HepG2 (cell line): ENCODE data around the gene GSK3A. TPM values are rescaled to one million over a fixed set of nuclear protein-coding genes. Genes with fewer than 3 reads are reported as not detected.

Experiments used
- ATAC-seq: fragments of 200-7000 bp; cut with Tn5 transposase; 3 replicates; pipeline ENCODE4 v1.9.1; 2020; ENCODE audit warnings: mild to moderate bottlenecking, moderate library complexity
- BruUV-seq: library from RNA; stranded (reverse); fragments of 400-500 nt; replicated peaks from 2 replicates; lab custom pipeline; 2021; lab: Mats Ljungman, UMichigan
- CTCF ChIA-PET: fragments of 300-600 bp; formaldehyde crosslinking; extraction: SDS; loops from one replicate; lab custom pipeline; 2021; ENCODE audit warnings: low total read pairs, inconsistent platforms, low intra/inter-chr PET ratio; lab: Yijun Ruan, JAX
- POLR2A ChIA-PET: fragments of 350-600 bp; sonication (Branson Sonifier 250); formaldehyde crosslinking; loops from one replicate; lab custom pipeline; 2020; ENCODE audit warnings: antibody characterized with exemption, inconsistent platforms; lab: Yijun Ruan, JAX
- DNase-seq: peaks from one replicate; pipeline ENCODE4 v3.0.0-alpha.2; 2015; ENCODE audit warnings: low spot score
- FAIRE-seq: peaks from 3 replicates; lab custom pipeline; 2011; peaks lifted over from hg19 to GRCh38; lab: Jason Lieb, UNC
- H2AFZ ChIP-seq: one replicate; pipeline ENCODE4 v1.6.1; 2011; ENCODE audit warnings: low read length, inconsistent platforms
- H3K27ac ChIP-seq: fragments of 300-600 bp; 3 replicates; pipeline ENCODE4 v1.8.0; 2011; ENCODE audit warnings: mixed run types, mild to moderate bottlenecking, mixed read lengths, low read length, inconsistent platforms; ENCODE audit not compliant: insufficient read depth; ENCODE audit errors: extremely low read length
- H3K27me3 ChIP-seq, 2 experiments: fragments of 200-600 bp in 1 of 2; 2 replicates in 1 of 2; 3 replicates in 1 of 2; pipeline versions ENCODE4 v1.6.0 to v1.8.0; 2011; ENCODE audit warnings: low read length in 2 of 2, mild to moderate bottlenecking in 2 of 2, moderate library complexity in 2 of 2, inconsistent platforms in 1 of 2; ENCODE audit not compliant: insufficient read depth in 2 of 2, control insufficient read depth in 1 of 2
- H3K36me3 ChIP-seq, 2 experiments: fragments of 200-600 bp in 1 of 2; replicated peaks in 1 of 2; 2 replicates in 1 of 2; 3 replicates in 1 of 2; pipeline versions ENCODE4 v1.5.1 to v1.8.0; 2011; ENCODE audit warnings: low read length in 2 of 2, inconsistent platforms in 1 of 2; ENCODE audit not compliant: insufficient read depth in 2 of 2, control insufficient read depth in 1 of 2
- H3K4me1 ChIP-seq: 2 replicates; pipeline ENCODE4 v1.5.1; 2012; ENCODE audit warnings: low read length, inconsistent platforms; ENCODE audit not compliant: insufficient read depth
- H3K4me2 ChIP-seq: 2 replicates; pipeline ENCODE4 v1.6.0; 2011; ENCODE audit warnings: low read depth, low read length, inconsistent platforms
- H3K4me3 ChIP-seq, 3 experiments: fragments of 200-600 bp in 1 of 3; sonication (generic), shearing (Covaris generic) in 1 of 3; replicated peaks in 1 of 3; 2 replicates each; pipeline ENCODE4 v1.5.1; 2011 to 2016; ENCODE audit warnings: low read length in 3 of 3, inconsistent platforms in 2 of 3, low read depth in 2 of 3, mild to moderate bottlenecking in 2 of 3, control low read depth in 1 of 3, mixed read lengths in 1 of 3; ENCODE audit not compliant: insufficient read depth in 1 of 3
- H3K79me2 ChIP-seq: one replicate; pipeline ENCODE4 v1.6.1; 2011; ENCODE audit warnings: low read length, inconsistent platforms; ENCODE audit not compliant: insufficient read depth
- H3K9ac ChIP-seq: 2 replicates; pipeline ENCODE4 v1.6.0; 2011; ENCODE audit warnings: mild to moderate bottlenecking, low read depth, low read length, inconsistent platforms; ENCODE audit not compliant: insufficient read depth
- H3K9me3 ChIP-seq: 2 replicates; pipeline ENCODE4 v1.5.1; 2012; ENCODE audit warnings: mild to moderate bottlenecking, low read length
- H4K20me1 ChIP-seq: 2 replicates; pipeline ENCODE4 v1.6.0; 2011; ENCODE audit warnings: inconsistent platforms, mild to moderate bottlenecking, low read length, moderate library complexity; ENCODE audit not compliant: insufficient read depth
- NR2F1 ChIP-seq, 2 experiments: fragments of 450-650 bp in 1 of 2; formaldehyde crosslinking in 1 of 2; IDR thresholded peaks; 2 replicates each; pipeline versions ENCODE4 v1.5.0 to v1.6.1; 2016 to 2020; ENCODE audit warnings: mild to moderate bottlenecking in 1 of 2, missing compliant biosample characterization in 1 of 2, missing genetic modification reagents in 1 of 2, moderate library complexity in 1 of 2
- PHB2 ChIP-seq: fragments of 450-650 bp; IDR thresholded peaks from 2 replicates; pipeline ENCODE4 v1.6.1; 2018; ENCODE audit not compliant: partially characterized antibody
- SRSF4 ChIP-seq: fragments of 200-400 bp; formaldehyde crosslinking; IDR thresholded peaks from one replicate; pipeline ENCODE4 v1.6.1; 2018; ENCODE audit warnings: mild to moderate bottlenecking, low read depth, low read length, moderate library complexity; ENCODE audit not compliant: poor library complexity, severe bottlenecking
- ZNF331 ChIP-seq: sonication (generic); formaldehyde crosslinking; IDR thresholded peaks from 2 replicates; pipeline ENCODE4 v1.4.0; 2020; ENCODE audit warnings: missing genetic modification reagents
- ZNF432 ChIP-seq: sonication (generic); formaldehyde crosslinking; IDR thresholded peaks from 2 replicates; pipeline ENCODE4 v1.5.0; 2020; ENCODE audit warnings: missing genetic modification reagents, mild to moderate bottlenecking, borderline replicate concordance
- ZNF629 ChIP-seq: sonication (generic); formaldehyde crosslinking; conservative IDR thresholded peaks from 2 replicates; pipeline ENCODE4 v1.5.0; 2020; ENCODE audit warnings: missing genetic modification reagents
- WGBS: methylation state at CpG from one replicate; pipeline ENCODE4 v1.1.6; 2017; ENCODE audit warnings: low lambda C conversion rate; 5-methylcytosine and 5-hydroxymethylcytosine counted together
- in situ Hi-C: cut with HindIII; loops from 2 replicates; pipeline ENCODE4 v1.10.0; 2017; ENCODE audit warnings: low pct_unique_long_range_greater_than_20kb; ENCODE audit not compliant: extremely low pct_ligation_motif_present
- intact Hi-C: fragments of 100-400 bp; cut with micrococcal nuclease; formaldehyde crosslinking; loops from one replicate; pipeline ENCODE4 v1.10.0; 2022; ENCODE audit not compliant: unreplicated experiment
- polyA plus RNA-seq, 8 experiments: library from polyadenylated mRNA; depleted of rRNA in 3 of 8; stranded (reverse) in 7 of 8; unstranded in 1 of 8; fragments of >200 nt; fragmentation: Illumina TruSeq in 4 of 8; extraction: Trizol in 4 of 8; gene quantifications; 2 replicates each; pipeline versions ENCODE4 v1.2.1 to v1.2.3, GENCODE V29; 2011 to 2016; ENCODE audit warnings: low read depth in 4 of 8, missing spikeins in 1 of 8, mixed read lengths in 1 of 8; ENCODE audit not compliant: insufficient read depth in 1 of 8
- total RNA-seq, 5 experiments: library from RNA; depleted of rRNA; stranded (reverse); fragments of >200 nt; fragmentation: Illumina TruSeq; extraction: Trizol; gene quantifications; 2 replicates each; pipeline ENCODE4 v1.2.3, GENCODE V29; 2016; ENCODE audit warnings: low read depth in 1 of 5
- TF ChIP-seq, protein P1 (sequence below): IDR thresholded peaks from 2 replicates; pipeline ENCODE4 v1.6.1; 2018; ENCODE audit warnings: missing genetic modification reagents, mild to moderate bottlenecking, missing compliant biosample characterization
- TF ChIP-seq, protein P2 (sequence below): sonication (generic); formaldehyde crosslinking; IDR thresholded peaks from 2 replicates; pipeline ENCODE4 v1.4.0; 2020; ENCODE audit warnings: missing genetic modification reagents

The GSK3A gene
- total and polyA plus RNA-seq, 2 of the 13 experiments (the other 11 are each of a cell fraction or from before 2014, with no cell fraction given): 16.9 to 52.5 TPM

DNA sequence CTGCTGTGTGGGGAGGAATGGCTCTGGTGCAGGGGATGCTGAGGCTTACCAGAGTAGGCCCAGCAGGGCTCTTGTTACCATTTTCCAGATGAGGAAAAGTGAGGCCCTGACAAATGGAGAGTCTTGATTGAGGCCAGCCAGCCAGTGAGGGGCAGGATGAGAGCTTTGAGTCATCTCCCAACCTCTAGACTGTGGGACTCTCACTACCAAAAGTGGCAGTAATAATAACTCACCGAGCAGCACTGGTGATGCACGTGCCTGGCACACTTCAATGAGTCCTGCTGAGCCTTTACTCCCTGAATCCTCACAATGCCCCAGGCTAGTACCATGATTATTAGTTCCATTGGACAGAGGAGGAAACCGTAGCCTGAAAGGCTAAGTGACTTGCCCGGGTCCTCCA, 34.4 kb upstream of the GSK3A start:
- no peak for FAIRE-seq
- ChIA-PET CTCF (interaction anchor here (1.2 kb wide), 1 partner anchor 30 kb away, joined by 3 read pairs; no protein-coding TSS in a partner anchor), POLR2A (interaction anchor here (7.4 kb wide), 1 partner anchor 31 kb away, joined by 117 read pairs; the partner anchor contains the start of gene GSK3A)
- ATAC-seq: no peak
- no peaks in the 10 kb centered on the region for H3K9me3 ChIP-seq
- no peak overlapping the region for H3K4me3 ChIP-seq
- in situ Hi-C loops: no loop called here
- DNase-seq: no peak
- H3K4me2 ChIP-seq: no peak overlapping the region
- H4K20me1 ChIP-seq: no peaks in the 10 kb centered on the region
- H3K4me1 ChIP-seq: peaks cover 34% of the 10 kb centered on the region
- H3K27ac ChIP-seq: no peak overlapping the region
- no peaks in the 10 kb centered on the region for H3K79me2 ChIP-seq
- H3K36me3 ChIP-seq: peaks cover 5 to 21% of the 10 kb centered on the region in 2 experiments; a peak in 4 of 5 replicates
- no peaks in the 10 kb centered on the region for H3K27me3 ChIP-seq
- no peak overlapping the region for H2AFZ ChIP-seq
- BruUV-seq: no TSS peak
- no peak overlapping the region for H3K9ac ChIP-seq
- intact Hi-C loops: no loop called here
- 96% methylated on average over 4 of the region's 4 CpGs for WGBS
- TF ChIP-seq ZNF629 (CRISPR knock-in tag) (peak; percentile 69), NR2F1 (CRISPR knock-in tag; IDR thresholded peaks at IDR 0.05) (no peak)

DNA sequence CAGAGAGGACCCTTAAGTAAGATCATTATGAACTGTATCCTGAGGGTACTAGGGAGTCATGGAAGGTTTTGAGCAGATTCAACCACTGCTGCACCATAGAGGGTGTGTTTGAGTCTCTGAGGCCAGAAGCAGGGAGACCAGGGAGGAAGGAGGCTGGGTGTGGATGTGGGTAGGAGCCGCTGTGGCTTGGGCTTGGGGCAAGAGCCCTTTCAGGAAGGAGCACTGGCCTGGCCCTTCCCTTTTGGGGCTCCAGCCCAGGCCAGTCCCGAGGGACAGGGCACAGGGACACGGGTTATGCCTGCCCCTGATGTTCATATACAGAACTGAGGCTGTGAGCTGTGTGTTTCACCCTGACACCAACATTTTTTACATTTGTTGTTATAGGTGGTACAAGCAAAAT, 33.9 kb upstream of the GSK3A start:
- Histone ChIP-seq H2AFZ (no peak overlapping the region), H3K9me3 (no peaks in the 10 kb centered on the region), H3K9ac (no peak overlapping the region), H4K20me1 (no peaks in the 10 kb centered on the region), H3K36me3 (peaks cover 5 to 21% of the 10 kb centered on the region in 2 experiments; a peak in 4 of 5 replicates), H3K4me2 (no peak overlapping the region), H3K27ac (no peak overlapping the region), H3K4me3 (no peak overlapping the region), H3K4me1 (peaks cover 33% of the 10 kb centered on the region), H3K27me3 (no peaks in the 10 kb centered on the region), H3K79me2 (peaks cover 4% of the 10 kb centered on the region)
- ChIA-PET POLR2A (interaction anchor here (7.4 kb wide), 1 partner anchor 31 kb away, joined by 117 read pairs; the partner anchor contains the start of gene GSK3A), CTCF (no interaction called here)
- in situ Hi-C loops (no loop called here), intact Hi-C loops (no loop called here)
- DNase-seq: no peak
- no peak for FAIRE-seq
- no peak for ATAC-seq
- 100% methylated on average over 2 of the region's 3 CpGs for WGBS
- BruUV-seq: no TSS peak
- TF ChIP-seq PHB2 (no peak), ZNF432 (CRISPR knock-in tag) (no peak), SRSF4 (no peak), ZNF331 (CRISPR knock-in tag) (no peak)
- TF ChIP-seq, protein P1, sequence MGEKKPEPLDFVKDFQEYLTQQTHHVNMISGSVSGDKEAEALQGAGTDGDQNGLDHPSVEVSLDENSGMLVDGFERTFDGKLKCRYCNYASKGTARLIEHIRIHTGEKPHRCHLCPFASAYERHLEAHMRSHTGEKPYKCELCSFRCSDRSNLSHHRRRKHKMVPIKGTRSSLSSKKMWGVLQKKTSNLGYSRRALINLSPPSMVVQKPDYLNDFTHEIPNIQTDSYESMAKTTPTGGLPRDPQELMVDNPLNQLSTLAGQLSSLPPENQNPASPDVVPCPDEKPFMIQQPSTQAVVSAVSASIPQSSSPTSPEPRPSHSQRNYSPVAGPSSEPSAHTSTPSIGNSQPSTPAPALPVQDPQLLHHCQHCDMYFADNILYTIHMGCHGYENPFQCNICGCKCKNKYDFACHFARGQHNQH (CRISPR knock-in tag): no peak
- TF ChIP-seq, protein P2, sequence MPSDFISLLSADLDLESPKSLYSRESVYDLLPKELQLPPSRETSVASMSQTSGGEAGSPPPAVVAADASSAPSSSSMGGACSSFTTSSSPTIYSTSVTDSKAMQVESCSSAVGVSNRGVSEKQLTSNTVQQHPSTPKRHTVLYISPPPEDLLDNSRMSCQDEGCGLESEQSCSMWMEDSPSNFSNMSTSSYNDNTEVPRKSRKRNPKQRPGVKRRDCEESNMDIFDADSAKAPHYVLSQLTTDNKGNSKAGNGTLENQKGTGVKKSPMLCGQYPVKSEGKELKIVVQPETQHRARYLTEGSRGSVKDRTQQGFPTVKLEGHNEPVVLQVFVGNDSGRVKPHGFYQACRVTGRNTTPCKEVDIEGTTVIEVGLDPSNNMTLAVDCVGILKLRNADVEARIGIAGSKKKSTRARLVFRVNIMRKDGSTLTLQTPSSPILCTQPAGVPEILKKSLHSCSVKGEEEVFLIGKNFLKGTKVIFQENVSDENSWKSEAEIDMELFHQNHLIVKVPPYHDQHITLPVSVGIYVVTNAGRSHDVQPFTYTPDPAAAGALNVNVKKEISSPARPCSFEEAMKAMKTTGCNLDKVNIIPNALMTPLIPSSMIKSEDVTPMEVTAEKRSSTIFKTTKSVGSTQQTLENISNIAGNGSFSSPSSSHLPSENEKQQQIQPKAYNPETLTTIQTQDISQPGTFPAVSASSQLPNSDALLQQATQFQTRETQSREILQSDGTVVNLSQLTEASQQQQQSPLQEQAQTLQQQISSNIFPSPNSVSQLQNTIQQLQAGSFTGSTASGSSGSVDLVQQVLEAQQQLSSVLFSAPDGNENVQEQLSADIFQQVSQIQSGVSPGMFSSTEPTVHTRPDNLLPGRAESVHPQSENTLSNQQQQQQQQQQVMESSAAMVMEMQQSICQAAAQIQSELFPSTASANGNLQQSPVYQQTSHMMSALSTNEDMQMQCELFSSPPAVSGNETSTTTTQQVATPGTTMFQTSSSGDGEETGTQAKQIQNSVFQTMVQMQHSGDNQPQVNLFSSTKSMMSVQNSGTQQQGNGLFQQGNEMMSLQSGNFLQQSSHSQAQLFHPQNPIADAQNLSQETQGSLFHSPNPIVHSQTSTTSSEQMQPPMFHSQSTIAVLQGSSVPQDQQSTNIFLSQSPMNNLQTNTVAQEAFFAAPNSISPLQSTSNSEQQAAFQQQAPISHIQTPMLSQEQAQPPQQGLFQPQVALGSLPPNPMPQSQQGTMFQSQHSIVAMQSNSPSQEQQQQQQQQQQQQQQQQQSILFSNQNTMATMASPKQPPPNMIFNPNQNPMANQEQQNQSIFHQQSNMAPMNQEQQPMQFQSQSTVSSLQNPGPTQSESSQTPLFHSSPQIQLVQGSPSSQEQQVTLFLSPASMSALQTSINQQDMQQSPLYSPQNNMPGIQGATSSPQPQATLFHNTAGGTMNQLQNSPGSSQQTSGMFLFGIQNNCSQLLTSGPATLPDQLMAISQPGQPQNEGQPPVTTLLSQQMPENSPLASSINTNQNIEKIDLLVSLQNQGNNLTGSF (CRISPR knock-in tag): no peak
